ENCODE results near the gene CYP11A1.

CYP11A1 gene

DNA sequence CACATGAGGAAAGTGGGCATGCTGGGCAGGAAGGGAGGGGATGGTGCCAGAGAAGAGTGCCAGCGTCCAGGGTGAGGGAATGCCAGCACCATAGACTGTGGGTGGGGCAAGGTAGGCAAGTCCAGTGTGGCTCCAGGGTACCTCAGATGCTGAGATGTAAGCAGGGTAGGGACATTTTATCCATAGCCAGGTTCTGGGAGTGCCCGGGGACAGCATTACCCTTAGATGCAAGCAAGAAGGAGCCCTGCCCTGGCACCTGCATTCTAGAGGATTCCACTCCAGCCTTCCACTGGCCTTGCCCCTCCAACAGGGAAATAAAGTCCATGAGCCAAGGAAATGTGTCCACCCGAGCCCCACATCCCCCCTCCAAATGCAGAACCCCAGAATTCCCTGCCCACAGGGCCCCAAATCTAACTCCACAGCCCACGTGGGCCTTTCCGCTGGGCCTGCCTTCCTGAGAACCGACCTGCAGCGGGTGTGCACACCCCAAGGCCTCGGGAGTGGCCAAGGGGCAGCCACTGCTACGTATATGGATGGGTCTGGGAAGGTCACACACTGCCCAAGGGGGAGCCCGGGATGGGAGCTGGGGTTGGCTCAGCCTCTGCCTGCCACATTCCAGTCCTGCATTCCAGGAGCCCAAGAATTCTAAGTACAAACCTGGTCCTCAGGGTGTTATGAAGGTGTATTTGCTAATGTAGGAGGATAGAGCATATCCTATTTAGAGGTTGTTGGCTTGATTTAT is 20.3 kb upstream of the CYP11A1 start:
- TF ChIP-seq, protein P1, sequence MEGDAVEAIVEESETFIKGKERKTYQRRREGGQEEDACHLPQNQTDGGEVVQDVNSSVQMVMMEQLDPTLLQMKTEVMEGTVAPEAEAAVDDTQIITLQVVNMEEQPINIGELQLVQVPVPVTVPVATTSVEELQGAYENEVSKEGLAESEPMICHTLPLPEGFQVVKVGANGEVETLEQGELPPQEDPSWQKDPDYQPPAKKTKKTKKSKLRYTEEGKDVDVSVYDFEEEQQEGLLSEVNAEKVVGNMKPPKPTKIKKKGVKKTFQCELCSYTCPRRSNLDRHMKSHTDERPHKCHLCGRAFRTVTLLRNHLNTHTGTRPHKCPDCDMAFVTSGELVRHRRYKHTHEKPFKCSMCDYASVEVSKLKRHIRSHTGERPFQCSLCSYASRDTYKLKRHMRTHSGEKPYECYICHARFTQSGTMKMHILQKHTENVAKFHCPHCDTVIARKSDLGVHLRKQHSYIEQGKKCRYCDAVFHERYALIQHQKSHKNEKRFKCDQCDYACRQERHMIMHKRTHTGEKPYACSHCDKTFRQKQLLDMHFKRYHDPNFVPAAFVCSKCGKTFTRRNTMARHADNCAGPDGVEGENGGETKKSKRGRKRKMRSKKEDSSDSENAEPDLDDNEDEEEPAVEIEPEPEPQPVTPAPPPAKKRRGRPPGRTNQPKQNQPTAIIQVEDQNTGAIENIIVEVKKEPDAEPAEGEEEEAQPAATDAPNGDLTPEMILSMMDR (IDR thresholded peaks at IDR 0.05; ENCODE audit: low read length, missing control alignments): no peak
- DNase-seq (ENCODE audit: low read depth): no peak
- H3K4me3 ChIP-seq (replicated peaks; ENCODE audit: low read depth, low read length): no peak overlapping the region

DNA sequence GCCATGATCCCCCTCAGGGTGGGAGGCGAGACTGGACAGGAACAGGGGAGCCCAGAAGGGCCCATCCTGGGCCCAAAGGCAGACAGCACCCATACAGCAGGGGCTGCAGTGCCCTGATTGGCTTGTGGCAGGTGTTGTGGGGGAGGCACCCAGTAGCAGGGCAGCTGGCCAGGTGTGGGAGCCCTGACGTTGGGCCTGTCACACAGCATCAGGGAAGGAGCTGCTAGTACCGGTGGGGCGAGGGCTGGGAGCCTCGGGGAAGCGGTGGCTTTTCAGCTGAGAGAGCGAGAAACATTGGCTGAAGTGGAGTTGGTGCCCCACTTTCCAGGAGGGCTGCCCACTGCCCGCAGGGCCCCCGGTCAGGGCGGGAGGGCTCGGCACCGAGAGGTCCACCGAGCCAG is 19.7 kb upstream of the CYP11A1 start:
- DNase-seq (ENCODE audit: low read depth): no peak
- no peak overlapping the region for H3K4me3 ChIP-seq (replicated peaks; ENCODE audit: low read depth, low read length)
- TF ChIP-seq, protein P1 (IDR thresholded peaks at IDR 0.05; ENCODE audit: low read length, missing control alignments): no peak

DNA sequence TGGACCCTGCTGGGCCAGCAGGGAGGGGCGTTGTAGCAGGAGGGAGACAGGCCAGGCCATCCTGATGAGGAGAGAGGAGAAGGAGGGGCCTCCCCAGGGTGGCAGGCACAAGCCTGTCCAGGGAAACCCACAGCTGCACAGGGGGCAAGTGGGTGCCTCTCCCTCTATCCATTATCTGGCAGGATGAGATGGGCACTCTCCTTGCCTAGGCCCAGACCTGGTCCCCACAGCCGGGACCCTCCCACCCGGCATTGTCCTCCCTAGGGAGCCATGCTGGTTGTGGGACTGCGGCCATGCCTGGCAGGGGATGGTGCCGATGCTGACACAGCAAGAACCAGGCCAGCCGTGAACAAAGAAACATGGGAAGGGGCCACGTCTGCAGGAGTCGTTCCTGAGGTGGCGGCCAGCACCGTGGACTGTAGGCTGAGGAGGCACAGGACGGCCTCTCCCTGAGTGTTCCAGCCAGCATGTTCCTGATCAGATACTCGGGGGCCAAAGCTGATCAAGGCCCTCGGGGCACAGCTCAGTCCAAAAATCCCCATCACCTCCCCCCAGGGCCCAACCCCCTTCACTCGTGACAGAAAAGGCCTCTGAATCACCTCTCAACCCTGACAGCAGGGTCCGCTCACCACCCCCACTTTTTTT is 19.2 kb upstream of the CYP11A1 start:
- H3K4me3 ChIP-seq (replicated peaks; ENCODE audit: low read depth, low read length): no peak overlapping the region
- TF ChIP-seq, protein P1 (IDR thresholded peaks at IDR 0.05; ENCODE audit: low read length, missing control alignments): no peak
- no peak for DNase-seq (ENCODE audit: low read depth)

DNA sequence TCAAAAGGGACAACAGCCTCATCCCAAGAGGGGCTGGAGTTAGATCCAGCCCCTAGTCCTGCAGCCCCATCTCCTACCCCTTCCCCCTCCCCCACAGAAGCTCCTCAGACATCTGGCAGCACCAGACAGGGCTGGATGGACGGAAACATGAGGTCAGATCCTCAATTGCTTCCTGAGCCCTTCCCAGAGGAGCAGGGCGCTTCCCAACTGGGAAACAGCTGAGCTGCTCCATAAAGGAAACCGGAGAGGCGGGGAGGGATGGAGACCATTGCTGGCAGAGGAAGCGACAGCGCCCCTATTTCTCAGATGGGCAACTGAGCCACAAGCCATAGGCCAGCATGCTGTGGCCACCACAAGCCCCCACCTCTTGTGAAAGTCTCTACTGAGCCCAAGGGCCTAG is 18.3 kb upstream of the CYP11A1 start:
- H3K4me3 ChIP-seq (replicated peaks; ENCODE audit: low read depth, low read length): no peak overlapping the region
- no peak for DNase-seq (ENCODE audit: low read depth)
- TF ChIP-seq, protein P1 (IDR thresholded peaks at IDR 0.05; ENCODE audit: low read length, missing control alignments): no peak

- no peak overlapping the region for H3K4me3 ChIP-seq (replicated peaks; ENCODE audit: low read depth, low read length)
- TF ChIP-seq, protein P1 (IDR thresholded peaks at IDR 0.05; ENCODE audit: low read length, missing control alignments): no peak
- DNase-seq (ENCODE audit: low read depth): no peak
Observed at GRCh38 chr15:74384881-74385643, 17.6 kb upstream of the CYP11A1 start.

DNA sequence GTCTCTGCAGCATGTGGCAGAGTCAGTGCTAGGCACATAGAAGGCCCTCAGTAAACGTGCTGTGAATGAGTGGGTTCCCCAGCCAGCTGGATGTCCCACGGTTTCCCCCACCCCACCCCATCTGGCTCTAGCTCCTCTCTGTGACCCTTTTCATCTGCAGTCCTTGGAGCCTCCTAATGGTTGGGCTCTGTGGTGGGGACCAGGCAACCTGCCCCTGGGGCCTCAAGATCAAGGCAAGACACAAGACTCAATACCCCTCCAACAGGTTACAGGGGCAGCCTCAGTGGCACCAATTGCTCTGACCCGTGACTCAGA is 17.1 kb upstream of the CYP11A1 start:
- H3K4me3 ChIP-seq (replicated peaks; ENCODE audit: low read depth, low read length): no peak overlapping the region
- TF ChIP-seq, protein P1 (IDR thresholded peaks at IDR 0.05; ENCODE audit: low read length, missing control alignments): no peak
- no peak for DNase-seq (ENCODE audit: low read depth)

Data from fibroblast of pulmonary artery (primary cell).